GM18858 (cell line): ENCODE results near the gene TRPM7.
"Not testable (repeated sequence)": the region's sequence is repeated elsewhere in the genome, so short reads cannot be mapped to it uniquely, and the experiment has no call there.

Experiments
- ATAC-seq: cut with Tn5 transposase; IDR thresholded peaks from one replicate; pipeline ENCODE4 v1.9.1; 2021; ENCODE audit not compliant: unreplicated experiment

TRPM7 gene

GRCh38 chr15:50590288-50590687, 96.3 kb downstream of the TRPM7 start:
- ATAC-seq = no peak

GRCh38 chr15:50577492-50577891, 109.1 kb downstream of the TRPM7 start:
- no peak for ATAC-seq

GRCh38 chr15:50576166-50576565, 110.4 kb downstream of the TRPM7 start:
- ATAC-seq = no peak

GRCh38 chr15:50573842-50574241, 112.8 kb downstream of the TRPM7 start:
- not testable (repeated sequence) for ATAC-seq

GRCh38 chr15:50563756-50564155, 122.8 kb downstream of the TRPM7 start:
- no peak for ATAC-seq

- ATAC-seq = no peak
Observed at GRCh38 chr15:50562735-50563640, 123.6 kb downstream of the TRPM7 start.

- no peak for ATAC-seq
Observed at GRCh38 chr15:50558012-50558411, 128.6 kb downstream of the TRPM7 start.

- ATAC-seq = no peak
Observed at GRCh38 chr15:50556642-50557371, 129.8 kb downstream of the TRPM7 start.

- ATAC-seq = no peak
Observed at GRCh38 chr15:50552238-50552637, 134.4 kb downstream of the TRPM7 start.

GRCh38 chr15:50549326-50549725, 137.3 kb downstream of the TRPM7 start:
- no peak for ATAC-seq

- no peak for ATAC-seq
Observed at GRCh38 chr15:50546566-50546965, 140.0 kb downstream of the TRPM7 start, which contains the start of gene USP50. Gene USP50, minus strand, starts transcription at chr15:50546666. Its CDS starts 141 bp downstream, at chr15:50546525.

GRCh38 chr15:50544368-50544767, 142.2 kb downstream of the TRPM7 start:
- ATAC-seq = no peak

- no peak for ATAC-seq
Observed at GRCh38 chr15:50543556-50543955, 143.0 kb downstream of the TRPM7 start.

- ATAC-seq = no peak
Observed at GRCh38 chr15:50542887-50543210, 143.7 kb downstream of the TRPM7 start.

- ATAC-seq = no peak
Observed at GRCh38 chr15:50531766-50532165, 154.8 kb downstream of the TRPM7 start.

- ATAC-seq = no peak
Observed at GRCh38 chr15:50531163-50531562, 155.4 kb downstream of the TRPM7 start.

GRCh38 chr15:50523851-50524251, 162.7 kb downstream of the TRPM7 start:
- no peak for ATAC-seq

GRCh38 chr15:50519740-50520425, 166.7 kb downstream of the TRPM7 start:
- no peak for ATAC-seq

GRCh38 chr15:50513001-50513400, 173.6 kb downstream of the TRPM7 start:
- ATAC-seq = no peak
